ENCODE data around the gene MARCHF6. TPM values are rescaled to one million over a fixed set of nuclear protein-coding genes. Genes with fewer than 3 reads are reported as not detected.
A peak's percentile ranks its signal among the peaks of the same experiment; 100 is the strongest.
"Not testable (repeated sequence)": the region's sequence is repeated elsewhere in the genome, so short reads cannot be mapped to it uniquely, and the experiment has no call there.

MARCHF6 gene
- 100 to 1,000 TPM in 1 of 3 donors, 10 to 100 TPM in 2; 94.5 to 110 (median 96.7) TPM for total RNA-seq

GRCh38 chr5:10353241-10354047 lies at the start of gene MARCHF6:
TSS of gene MARCHF6 (plus strand) at chr5:10353695. CDS start at chr5:10353899, 204 bp downstream.
- Mint-ChIP-seq H3K4me1 (ENCODE audit: low read depth) (peaks cover 48% of the 10 kb centered on the region), H3K9me3 (no peaks in the 10 kb centered on the region), H3K4me3 (peak within 1 kb of the TSS; percentile 100), H3K36me3 (ENCODE audit: insufficient read depth) (peaks cover 2% of the 10 kb centered on the region), H3K27me3 (ENCODE audit: low read depth) (no peaks in the 10 kb centered on the region)
- DNase-seq (peak; percentile 96), ATAC-seq (peak; percentile 89 to 92)

- H3K9me3 Mint-ChIP-seq = no peaks in the 10 kb centered on the region
- no peaks in the 10 kb centered on the region for H3K36me3 Mint-ChIP-seq (ENCODE audit: insufficient read depth)
- ATAC-seq (no peak), DNase-seq (no peak)
- H3K27me3 Mint-ChIP-seq (ENCODE audit: low read depth) = peaks cover 21% of the 10 kb centered on the region
- peaks cover 5% of the 10 kb centered on the region for H3K4me1 Mint-ChIP-seq (ENCODE audit: low read depth)
- no peak overlapping the region for H3K4me3 Mint-ChIP-seq
These were observed 49.8 kb upstream of the MARCHF6 start for GRCh38 chr5:10303699-10304170.

- H3K27me3 Mint-ChIP-seq (ENCODE audit: low read depth) = peaks cover 30% of the 10 kb centered on the region
- no peak overlapping the region for H3K4me3 Mint-ChIP-seq
- no peaks in the 10 kb centered on the region for H3K36me3 Mint-ChIP-seq (ENCODE audit: insufficient read depth)
- peaks cover 6% of the 10 kb centered on the region for H3K4me1 Mint-ChIP-seq (ENCODE audit: low read depth)
- ATAC-seq (no peak), DNase-seq (no peak)
- H3K9me3 Mint-ChIP-seq = no peaks in the 10 kb centered on the region
These were observed 48.6 kb upstream of the MARCHF6 start for GRCh38 chr5:10304932-10305331.

GRCh38 chr5:10306114-10306513 lies 47.4 kb upstream of the MARCHF6 start:
- peaks cover 32% of the 10 kb centered on the region for H3K27me3 Mint-ChIP-seq (ENCODE audit: low read depth)
- no peak overlapping the region for H3K4me3 Mint-ChIP-seq
- no peaks in the 10 kb centered on the region for H3K9me3 Mint-ChIP-seq
- DNase-seq = no peak
- H3K36me3 Mint-ChIP-seq (ENCODE audit: insufficient read depth) = no peaks in the 10 kb centered on the region
- H3K4me1 Mint-ChIP-seq (ENCODE audit: low read depth) = peaks cover 8% of the 10 kb centered on the region
- ATAC-seq = no peak

GRCh38 chr5:10306806-10307205 lies 46.7 kb upstream of the MARCHF6 start:
- DNase-seq (no peak), ATAC-seq (no peak)
- peak overlapping the region; percentile 79 for H3K4me3 Mint-ChIP-seq
- H3K4me1 Mint-ChIP-seq (ENCODE audit: low read depth) = peaks cover 8% of the 10 kb centered on the region
- no peaks in the 10 kb centered on the region for H3K9me3 Mint-ChIP-seq
- H3K27me3 Mint-ChIP-seq (ENCODE audit: low read depth) = peaks cover 32% of the 10 kb centered on the region
- H3K36me3 Mint-ChIP-seq (ENCODE audit: insufficient read depth) = no peaks in the 10 kb centered on the region

GRCh38 chr5:10307206-10308148 lies 46.0 kb upstream of the MARCHF6 start, which contains the start of gene CMBL:
TSS of gene CMBL (minus strand) at chr5:10307902. CDS start at chr5:10290762, 17,140 bp downstream.
- no peaks in the 10 kb centered on the region for H3K36me3 Mint-ChIP-seq (ENCODE audit: insufficient read depth)
- peaks cover 8% of the 10 kb centered on the region for H3K4me1 Mint-ChIP-seq (ENCODE audit: low read depth)
- H3K4me3 Mint-ChIP-seq = peak within 1 kb of the TSS; percentile 79
- ATAC-seq = peak; percentile 76 to 86
- no peaks in the 10 kb centered on the region for H3K9me3 Mint-ChIP-seq
- DNase-seq = peak; percentile 6
- H3K27me3 Mint-ChIP-seq (ENCODE audit: low read depth) = peaks cover 32% of the 10 kb centered on the region

- no peak for ATAC-seq
- Mint-ChIP-seq H3K9me3 (no peaks in the 10 kb centered on the region), H3K4me3 (no peak overlapping the region), H3K27me3 (ENCODE audit: low read depth) (peaks cover 29% of the 10 kb centered on the region), H3K36me3 (ENCODE audit: insufficient read depth) (no peaks in the 10 kb centered on the region), H3K4me1 (ENCODE audit: low read depth) (peaks cover 8% of the 10 kb centered on the region)
- DNase-seq = no peak
These were observed 44.7 kb upstream of the MARCHF6 start for GRCh38 chr5:10308844-10309243.

- peaks cover 29% of the 10 kb centered on the region for H3K27me3 Mint-ChIP-seq (ENCODE audit: low read depth)
- no peaks in the 10 kb centered on the region for H3K9me3 Mint-ChIP-seq
- no peaks in the 10 kb centered on the region for H3K36me3 Mint-ChIP-seq (ENCODE audit: insufficient read depth)
- DNase-seq (no peak), ATAC-seq (no peak)
- peaks cover 8% of the 10 kb centered on the region for H3K4me1 Mint-ChIP-seq (ENCODE audit: low read depth)
- no peak overlapping the region for H3K4me3 Mint-ChIP-seq
These were observed 43.3 kb upstream of the MARCHF6 start for GRCh38 chr5:10310066-10310779.

GRCh38 chr5:10310835-10311570 lies 42.5 kb upstream of the MARCHF6 start:
- not testable (repeated sequence) for DNase-seq; H3K4me1 Mint-ChIP-seq (ENCODE audit: low read depth); H3K36me3 Mint-ChIP-seq (ENCODE audit: insufficient read depth); ATAC-seq; H3K4me3 Mint-ChIP-seq; H3K9me3 Mint-ChIP-seq
- H3K27me3 Mint-ChIP-seq (ENCODE audit: low read depth) = peaks cover 29% of the 10 kb centered on the region

GRCh38 chr5:10311595-10312425 lies 41.7 kb upstream of the MARCHF6 start:
- H3K27me3 Mint-ChIP-seq (ENCODE audit: low read depth) = peaks cover 23% of the 10 kb centered on the region
- DNase-seq (no peak), ATAC-seq (no peak)
- no peaks in the 10 kb centered on the region for H3K36me3 Mint-ChIP-seq (ENCODE audit: insufficient read depth)
- H3K4me1 Mint-ChIP-seq (ENCODE audit: low read depth) = peaks cover 8% of the 10 kb centered on the region
- H3K9me3 Mint-ChIP-seq = no peaks in the 10 kb centered on the region
- H3K4me3 Mint-ChIP-seq = no peak overlapping the region

- Mint-ChIP-seq H3K9me3 (no peaks in the 10 kb centered on the region), H3K4me1 (ENCODE audit: low read depth) (peaks cover 2% of the 10 kb centered on the region), H3K36me3 (ENCODE audit: insufficient read depth) (no peaks in the 10 kb centered on the region), H3K4me3 (no peak overlapping the region), H3K27me3 (ENCODE audit: low read depth) (peaks cover 4% of the 10 kb centered on the region)
- DNase-seq (no peak), ATAC-seq (no peak)
These were observed 38.3 kb upstream of the MARCHF6 start for GRCh38 chr5:10315201-10315600.

GRCh38 chr5:10315824-10316509 lies 37.5 kb upstream of the MARCHF6 start:
- Mint-ChIP-seq H3K4me1 (ENCODE audit: low read depth) (peaks cover under 1% of the 10 kb centered on the region), H3K27me3 (ENCODE audit: low read depth) (peaks cover 2% of the 10 kb centered on the region), H3K9me3 (no peaks in the 10 kb centered on the region), H3K36me3 (ENCODE audit: insufficient read depth) (no peaks in the 10 kb centered on the region), H3K4me3 (no peak overlapping the region)
- DNase-seq (no peak), ATAC-seq (no peak)
